GM19035 (cell line): ENCODE data around the gene PTOV1.
A peak's percentile ranks its signal among the peaks of the same experiment; 100 is the strongest.
"Not testable (repeated sequence)": the region's sequence is repeated elsewhere in the genome, so short reads cannot be mapped to it uniquely, and the experiment has no call there.

Experiments used
- ATAC-seq: cut with Tn5 transposase; IDR thresholded peaks from one replicate; pipeline ENCODE4 v1.9.1; 2021; ENCODE audit not compliant: unreplicated experiment

Gene PTOV1

GRCh38 chr19:49817964-49818648, 32.9 kb upstream of the PTOV1 start, which contains the start of gene MED25:
MED25 (plus strand) TSS chr19:49818289; CDS start chr19:49818342, 53 bp downstream.
- peak; percentile 76 for ATAC-seq

- peak; percentile 5 for ATAC-seq
Measured at GRCh38 chr19:49818649-49819370, 32.1 kb upstream of the PTOV1 start.

- ATAC-seq: not testable (repeated sequence)
Measured at GRCh38 chr19:49819452-49820115, 31.4 kb upstream of the PTOV1 start.

GRCh38 chr19:49820125-49820524, 30.8 kb upstream of the PTOV1 start:
- ATAC-seq: no peak

GRCh38 chr19:49823472-49823871, 27.5 kb upstream of the PTOV1 start:
- no peak for ATAC-seq

- no peak for ATAC-seq
Measured at GRCh38 chr19:49824662-49825061, 26.3 kb upstream of the PTOV1 start.

- ATAC-seq: no peak
Measured at GRCh38 chr19:49827034-49827433, 23.9 kb upstream of the PTOV1 start.

GRCh38 chr19:49829200-49829599, 21.8 kb upstream of the PTOV1 start:
- no peak for ATAC-seq

GRCh38 chr19:49829721-49830120, 21.2 kb upstream of the PTOV1 start:
- ATAC-seq: no peak

GRCh38 chr19:49830766-49831165, 20.2 kb upstream of the PTOV1 start:
- no peak for ATAC-seq

- ATAC-seq: no peak
Measured at GRCh38 chr19:49831592-49831991, 19.4 kb upstream of the PTOV1 start.

- no peak for ATAC-seq
Measured at GRCh38 chr19:49832556-49832955, 18.4 kb upstream of the PTOV1 start.

- no peak for ATAC-seq
Measured at GRCh38 chr19:49833599-49833998, 17.4 kb upstream of the PTOV1 start.

GRCh38 chr19:49835562-49835961, 15.4 kb upstream of the PTOV1 start:
- ATAC-seq: no peak

- no peak for ATAC-seq
Measured at GRCh38 chr19:49836176-49837008, 14.6 kb upstream of the PTOV1 start.

GRCh38 chr19:49837009-49837310, 14.0 kb upstream of the PTOV1 start:
- ATAC-seq: no peak

GRCh38 chr19:49837425-49837824, 13.5 kb upstream of the PTOV1 start:
- ATAC-seq: no peak

GRCh38 chr19:49838885-49839588, 11.9 kb upstream of the PTOV1 start:
- no peak for ATAC-seq

- no peak for ATAC-seq
Measured at GRCh38 chr19:49839713-49840112, 11.2 kb upstream of the PTOV1 start.

GRCh38 chr19:49840321-49840720, 10.6 kb upstream of the PTOV1 start:
- no peak for ATAC-seq
